ENCODE data around the gene PKD1.

Gene PKD1

DNA sequence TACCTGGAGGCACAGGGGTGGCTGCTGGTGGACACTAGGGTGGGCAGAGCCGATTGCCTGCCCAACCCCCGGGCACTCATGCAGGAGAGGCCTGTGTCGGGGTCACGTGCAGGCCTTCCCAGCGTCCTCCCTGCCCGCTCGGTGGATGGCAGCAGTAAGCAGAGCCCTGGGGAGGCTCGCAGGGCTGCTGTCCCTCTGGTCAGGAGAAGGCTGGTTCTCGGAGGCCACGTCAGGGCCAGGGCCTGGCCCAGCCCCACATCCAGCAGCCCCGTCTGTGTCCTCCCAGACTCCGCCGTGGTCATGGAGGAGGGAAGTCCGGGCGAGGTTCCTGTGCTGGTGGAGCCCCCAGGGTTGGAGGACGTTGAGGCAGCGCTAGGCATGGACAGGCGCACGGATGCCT, 52.3 kb downstream of the PKD1 start:
- no peak overlapping the region for H3K27ac ChIP-seq (ENCODE audit: low read depth in 2 of 2, low read length in 2 of 2)
- no peak overlapping the region for H3K9ac ChIP-seq (ENCODE audit: low read depth in 1 of 2, low read length in 2 of 2)
- no peaks in the 10 kb centered on the region for H3K9me3 ChIP-seq (ENCODE audit: control insufficient read depth in 2 of 2, low read length in 2 of 2)
- H3K4me3 ChIP-seq (ENCODE audit: low read length in 2 of 2) = no peak overlapping the region
- H3K27me3 ChIP-seq (ENCODE audit: control insufficient read depth in 2 of 2, insufficient read depth in 2 of 2, low read length in 2 of 2) = no peaks in the 10 kb centered on the region
- H3K4me1 ChIP-seq (ENCODE audit: control insufficient read depth in 2 of 2, insufficient read depth in 2 of 2, low read length in 2 of 2) = peaks cover 10 to 18% of the 10 kb centered on the region in 2 donors
- peaks cover 56 to 65% of the 10 kb centered on the region in 2 donors for H3K36me3 ChIP-seq (ENCODE audit: control insufficient read depth in 2 of 2, insufficient read depth in 2 of 2, low read length in 2 of 2)

DNA sequence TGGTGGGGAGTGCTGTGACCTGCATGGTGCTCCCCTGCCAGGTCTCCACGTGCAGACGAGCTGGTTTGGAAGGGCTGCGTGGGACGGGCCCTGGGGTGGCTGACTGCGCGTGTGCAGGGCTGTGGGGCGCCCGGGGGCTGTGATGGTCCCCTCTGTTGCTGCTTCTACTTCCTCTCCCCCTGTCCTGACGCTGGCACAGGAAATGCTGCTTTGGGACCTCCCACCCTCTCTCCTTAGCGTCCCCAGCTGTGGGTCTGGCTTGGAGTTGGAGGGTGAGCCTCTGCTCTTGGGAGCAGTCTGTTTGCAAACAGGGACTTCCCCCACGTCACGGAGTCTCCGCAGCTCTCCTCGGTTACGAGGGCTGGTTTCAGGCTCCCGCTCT, 52.7 kb downstream of the PKD1 start:
- no peaks in the 10 kb centered on the region for H3K9me3 ChIP-seq (ENCODE audit: control insufficient read depth in 2 of 2, low read length in 2 of 2)
- H3K4me3 ChIP-seq (ENCODE audit: low read length in 2 of 2) = peak overlapping the region in 1 of 2 donors; percentile 10
- peaks cover 10 to 17% of the 10 kb centered on the region in 2 donors for H3K4me1 ChIP-seq (ENCODE audit: control insufficient read depth in 2 of 2, insufficient read depth in 2 of 2, low read length in 2 of 2)
- peak overlapping the region in 1 of 2 donors; percentile 48 for H3K27ac ChIP-seq (ENCODE audit: low read depth in 2 of 2, low read length in 2 of 2)
- no peaks in the 10 kb centered on the region for H3K27me3 ChIP-seq (ENCODE audit: control insufficient read depth in 2 of 2, insufficient read depth in 2 of 2, low read length in 2 of 2)
- peak overlapping the region in 1 of 2 donors; percentile 39 for H3K9ac ChIP-seq (ENCODE audit: low read depth in 1 of 2, low read length in 2 of 2)
- peaks cover 51 to 64% of the 10 kb centered on the region in 2 donors for H3K36me3 ChIP-seq (ENCODE audit: control insufficient read depth in 2 of 2, insufficient read depth in 2 of 2, low read length in 2 of 2)

- Histone ChIP-seq H3K4me3 (ENCODE audit: low read length in 2 of 2) (peak overlapping the region in 1 of 2 donors; percentile 10), H3K36me3 (ENCODE audit: control insufficient read depth in 2 of 2, insufficient read depth in 2 of 2, low read length in 2 of 2) (peaks cover 48 to 65% of the 10 kb centered on the region in 2 donors), H3K27me3 (ENCODE audit: control insufficient read depth in 2 of 2, insufficient read depth in 2 of 2, low read length in 2 of 2) (no peaks in the 10 kb centered on the region), H3K9ac (ENCODE audit: low read depth in 1 of 2, low read length in 2 of 2) (peak overlapping the region in 1 of 2 donors; percentile 39), H3K9me3 (ENCODE audit: control insufficient read depth in 2 of 2, low read length in 2 of 2) (no peaks in the 10 kb centered on the region), H3K4me1 (ENCODE audit: control insufficient read depth in 2 of 2, insufficient read depth in 2 of 2, low read length in 2 of 2) (peaks cover 10 to 15% of the 10 kb centered on the region in 2 donors), H3K27ac (ENCODE audit: low read depth in 2 of 2, low read length in 2 of 2) (peak overlapping the region; percentile 28 to 48)
Observed at GRCh38 chr16:2082171-2082982, 53.3 kb downstream of the PKD1 start.

- Histone ChIP-seq H3K9ac (ENCODE audit: low read depth in 1 of 2, low read length in 2 of 2) (no peak overlapping the region), H3K4me3 (ENCODE audit: low read length in 2 of 2) (no peak overlapping the region), H3K9me3 (ENCODE audit: control insufficient read depth in 2 of 2, low read length in 2 of 2) (no peaks in the 10 kb centered on the region), H3K36me3 (ENCODE audit: control insufficient read depth in 2 of 2, insufficient read depth in 2 of 2, low read length in 2 of 2) (peaks cover 42 to 57% of the 10 kb centered on the region in 2 donors), H3K4me1 (ENCODE audit: control insufficient read depth in 2 of 2, insufficient read depth in 2 of 2, low read length in 2 of 2) (peaks cover 10 to 15% of the 10 kb centered on the region in 2 donors), H3K27ac (ENCODE audit: low read depth in 2 of 2, low read length in 2 of 2) (peak overlapping the region; percentile 9 to 13), H3K27me3 (ENCODE audit: control insufficient read depth in 2 of 2, insufficient read depth in 2 of 2, low read length in 2 of 2) (no peaks in the 10 kb centered on the region)
Observed at GRCh38 chr16:2081201-2082084, 54.3 kb downstream of the PKD1 start.

DNA sequence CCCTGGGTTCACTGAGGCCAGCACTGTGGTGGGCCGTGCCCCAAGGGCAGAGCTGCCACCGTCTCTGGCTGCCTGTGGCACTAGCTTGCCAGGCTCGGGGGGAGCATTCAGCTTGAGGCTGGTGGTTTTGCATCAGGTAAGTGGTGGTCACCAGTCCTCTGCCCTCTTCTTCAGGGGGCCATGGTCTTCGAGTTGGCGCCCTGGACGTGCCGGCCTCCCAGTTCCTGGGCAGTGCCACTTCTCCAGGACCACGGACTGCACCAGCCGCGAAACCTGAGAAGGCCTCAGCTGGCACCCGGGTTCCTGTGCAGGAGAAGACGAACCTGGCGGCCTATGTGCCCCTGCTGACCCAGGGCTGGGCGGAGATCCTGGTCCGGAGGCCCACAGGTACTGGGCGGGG, 55.7 kb downstream of the PKD1 start:
- H3K4me3 ChIP-seq (ENCODE audit: low read length in 2 of 2) = no peak overlapping the region
- peaks cover 10 to 15% of the 10 kb centered on the region in 2 donors for H3K4me1 ChIP-seq (ENCODE audit: control insufficient read depth in 2 of 2, insufficient read depth in 2 of 2, low read length in 2 of 2)
- no peaks in the 10 kb centered on the region for H3K27me3 ChIP-seq (ENCODE audit: control insufficient read depth in 2 of 2, insufficient read depth in 2 of 2, low read length in 2 of 2)
- H3K9ac ChIP-seq (ENCODE audit: low read depth in 1 of 2, low read length in 2 of 2) = no peak overlapping the region
- no peak overlapping the region for H3K27ac ChIP-seq (ENCODE audit: low read depth in 2 of 2, low read length in 2 of 2)
- H3K9me3 ChIP-seq (ENCODE audit: control insufficient read depth in 2 of 2, low read length in 2 of 2) = no peaks in the 10 kb centered on the region
- peaks cover 40 to 51% of the 10 kb centered on the region in 2 donors for H3K36me3 ChIP-seq (ENCODE audit: control insufficient read depth in 2 of 2, insufficient read depth in 2 of 2, low read length in 2 of 2)

DNA sequence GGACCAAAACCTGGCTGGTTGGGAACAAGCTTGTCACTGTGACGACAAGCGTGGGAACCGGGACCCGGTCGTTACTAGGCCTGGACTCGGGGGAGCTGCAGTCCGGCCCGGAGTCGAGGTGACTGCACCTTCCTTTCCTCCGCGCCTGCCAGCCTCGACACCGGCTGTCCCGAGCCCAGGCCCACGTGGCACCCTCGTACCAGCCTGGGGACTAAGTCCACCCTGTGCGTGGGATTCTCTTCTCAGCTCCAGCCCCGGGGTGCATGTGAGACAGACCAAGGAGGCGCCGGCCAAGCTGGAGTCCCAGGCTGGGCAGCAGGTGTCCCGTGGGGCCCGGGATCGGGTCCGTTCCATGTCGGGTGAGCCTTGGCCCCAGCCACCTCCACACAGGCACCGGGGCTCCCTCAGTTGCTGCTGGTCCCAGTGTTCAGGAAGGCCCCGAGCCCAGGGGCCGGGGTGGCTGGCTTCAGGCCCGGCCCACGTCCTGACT, 56.3 kb downstream of the PKD1 start:
- no peak overlapping the region for H3K27ac ChIP-seq (ENCODE audit: low read depth in 2 of 2, low read length in 2 of 2)
- H3K4me3 ChIP-seq (ENCODE audit: low read length in 2 of 2) = no peak overlapping the region
- H3K4me1 ChIP-seq (ENCODE audit: control insufficient read depth in 2 of 2, insufficient read depth in 2 of 2, low read length in 2 of 2) = peaks cover 10 to 15% of the 10 kb centered on the region in 2 donors
- no peaks in the 10 kb centered on the region for H3K27me3 ChIP-seq (ENCODE audit: control insufficient read depth in 2 of 2, insufficient read depth in 2 of 2, low read length in 2 of 2)
- H3K9ac ChIP-seq (ENCODE audit: low read depth in 1 of 2, low read length in 2 of 2) = no peak overlapping the region
- peaks cover 42 to 46% of the 10 kb centered on the region in 2 donors for H3K36me3 ChIP-seq (ENCODE audit: control insufficient read depth in 2 of 2, insufficient read depth in 2 of 2, low read length in 2 of 2)
- no peaks in the 10 kb centered on the region for H3K9me3 ChIP-seq (ENCODE audit: control insufficient read depth in 2 of 2, low read length in 2 of 2)

- Histone ChIP-seq H3K9ac (ENCODE audit: low read depth in 1 of 2, low read length in 2 of 2) (no peak overlapping the region), H3K4me1 (ENCODE audit: control insufficient read depth in 2 of 2, insufficient read depth in 2 of 2, low read length in 2 of 2) (peaks cover 10 to 15% of the 10 kb centered on the region in 2 donors), H3K27me3 (ENCODE audit: control insufficient read depth in 2 of 2, insufficient read depth in 2 of 2, low read length in 2 of 2) (no peaks in the 10 kb centered on the region), H3K27ac (ENCODE audit: low read depth in 2 of 2, low read length in 2 of 2) (no peak overlapping the region), H3K9me3 (ENCODE audit: control insufficient read depth in 2 of 2, low read length in 2 of 2) (no peaks in the 10 kb centered on the region), H3K36me3 (ENCODE audit: control insufficient read depth in 2 of 2, insufficient read depth in 2 of 2, low read length in 2 of 2) (peaks cover 44 to 45% of the 10 kb centered on the region in 2 donors), H3K4me3 (ENCODE audit: low read length in 2 of 2) (no peak overlapping the region)
Observed at GRCh38 chr16:2078691-2079090, 57.0 kb downstream of the PKD1 start.

- H3K9ac ChIP-seq (ENCODE audit: low read depth in 1 of 2, low read length in 2 of 2) = no peak overlapping the region
- no peaks in the 10 kb centered on the region for H3K9me3 ChIP-seq (ENCODE audit: control insufficient read depth in 2 of 2, low read length in 2 of 2)
- no peaks in the 10 kb centered on the region for H3K27me3 ChIP-seq (ENCODE audit: control insufficient read depth in 2 of 2, insufficient read depth in 2 of 2, low read length in 2 of 2)
- H3K4me1 ChIP-seq (ENCODE audit: control insufficient read depth in 2 of 2, insufficient read depth in 2 of 2, low read length in 2 of 2) = peaks cover 6 to 11% of the 10 kb centered on the region in 2 donors
- H3K36me3 ChIP-seq (ENCODE audit: control insufficient read depth in 2 of 2, insufficient read depth in 2 of 2, low read length in 2 of 2) = peaks cover 45 to 49% of the 10 kb centered on the region in 2 donors
- H3K4me3 ChIP-seq (ENCODE audit: low read length in 2 of 2) = no peak overlapping the region
- no peak overlapping the region for H3K27ac ChIP-seq (ENCODE audit: low read depth in 2 of 2, low read length in 2 of 2)
Observed at GRCh38 chr16:2078096-2078495, 57.6 kb downstream of the PKD1 start.

- no peak overlapping the region for H3K9ac ChIP-seq (ENCODE audit: low read depth in 1 of 2, low read length in 2 of 2)
- no peak overlapping the region for H3K4me3 ChIP-seq (ENCODE audit: low read length in 2 of 2)
- H3K9me3 ChIP-seq (ENCODE audit: control insufficient read depth in 2 of 2, low read length in 2 of 2) = no peaks in the 10 kb centered on the region
- peaks cover 4 to 10% of the 10 kb centered on the region in 2 donors for H3K4me1 ChIP-seq (ENCODE audit: control insufficient read depth in 2 of 2, insufficient read depth in 2 of 2, low read length in 2 of 2)
- H3K36me3 ChIP-seq (ENCODE audit: control insufficient read depth in 2 of 2, insufficient read depth in 2 of 2, low read length in 2 of 2) = peaks cover 48 to 49% of the 10 kb centered on the region in 2 donors
- no peaks in the 10 kb centered on the region for H3K27me3 ChIP-seq (ENCODE audit: control insufficient read depth in 2 of 2, insufficient read depth in 2 of 2, low read length in 2 of 2)
- H3K27ac ChIP-seq (ENCODE audit: low read depth in 2 of 2, low read length in 2 of 2) = no peak overlapping the region
Observed at GRCh38 chr16:2077696-2078095, 58.0 kb downstream of the PKD1 start.

GRCh38 chr16:2077016-2077415, 58.7 kb downstream of the PKD1 start:
- H3K27me3 ChIP-seq (ENCODE audit: control insufficient read depth in 2 of 2, insufficient read depth in 2 of 2, low read length in 2 of 2) = no peaks in the 10 kb centered on the region
- H3K36me3 ChIP-seq (ENCODE audit: control insufficient read depth in 2 of 2, insufficient read depth in 2 of 2, low read length in 2 of 2) = peaks cover 51 to 55% of the 10 kb centered on the region in 2 donors
- H3K9me3 ChIP-seq (ENCODE audit: control insufficient read depth in 2 of 2, low read length in 2 of 2) = no peaks in the 10 kb centered on the region
- peaks cover 0 to 3% of the 10 kb centered on the region in 2 donors for H3K4me1 ChIP-seq (ENCODE audit: control insufficient read depth in 2 of 2, insufficient read depth in 2 of 2, low read length in 2 of 2)
- no peak overlapping the region for H3K9ac ChIP-seq (ENCODE audit: low read depth in 1 of 2, low read length in 2 of 2)
- H3K27ac ChIP-seq (ENCODE audit: low read depth in 2 of 2, low read length in 2 of 2) = no peak overlapping the region
- H3K4me3 ChIP-seq (ENCODE audit: low read length in 2 of 2) = no peak overlapping the region
